ENCODE results near the gene PSME1.

PSME1 gene

DNA sequence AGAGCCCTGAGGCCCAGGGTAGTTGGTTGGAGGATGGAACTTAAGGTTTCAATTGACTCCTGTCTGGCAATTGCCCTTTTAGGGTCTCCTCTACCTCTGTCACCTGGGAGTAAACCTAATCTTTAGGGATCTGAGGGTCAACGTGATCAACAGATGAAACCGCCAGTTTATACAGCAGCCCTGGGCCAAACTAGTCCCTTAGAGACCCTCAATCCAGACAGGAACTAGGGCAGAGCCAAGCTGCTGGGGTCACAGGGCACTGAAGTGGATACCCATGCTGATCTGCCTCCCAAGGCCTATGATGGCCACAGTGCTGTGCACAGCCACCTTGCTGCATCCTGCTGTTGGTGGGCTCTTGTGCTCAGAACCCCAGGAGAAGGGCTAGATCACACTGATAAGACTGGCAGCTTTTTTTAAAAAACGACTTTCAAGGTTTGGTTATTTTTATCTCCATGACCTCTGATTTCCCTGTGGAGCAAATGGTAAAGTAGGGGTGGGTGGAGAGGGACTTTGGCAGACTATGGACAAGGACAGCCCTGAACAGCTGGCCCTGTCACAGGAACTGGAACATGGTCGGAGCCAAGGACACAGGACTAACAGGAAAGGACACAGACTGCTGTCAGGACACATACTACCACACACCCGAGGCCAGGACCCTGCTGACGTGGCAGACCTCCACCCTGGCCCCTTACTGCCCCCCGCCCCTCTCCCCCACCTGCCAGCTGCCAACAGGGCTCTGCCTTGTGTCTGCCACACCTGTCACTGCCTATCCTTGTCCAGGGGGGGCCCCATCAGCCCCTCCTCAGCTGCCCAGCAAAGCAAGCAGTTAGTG lies 5.1 kb upstream of the PSME1 start:
- no peak for DNase-seq

- no peak for DNase-seq
These were observed 4.4 kb upstream of the PSME1 start for GRCh38 chr14:24131549-24131966.

GRCh38 chr14:24132061-24132685 lies 3.8 kb upstream of the PSME1 start:
- DNase-seq: no peak

- no peak for DNase-seq
These were observed 3.0 kb upstream of the PSME1 start for GRCh38 chr14:24132976-24133375.

DNA sequence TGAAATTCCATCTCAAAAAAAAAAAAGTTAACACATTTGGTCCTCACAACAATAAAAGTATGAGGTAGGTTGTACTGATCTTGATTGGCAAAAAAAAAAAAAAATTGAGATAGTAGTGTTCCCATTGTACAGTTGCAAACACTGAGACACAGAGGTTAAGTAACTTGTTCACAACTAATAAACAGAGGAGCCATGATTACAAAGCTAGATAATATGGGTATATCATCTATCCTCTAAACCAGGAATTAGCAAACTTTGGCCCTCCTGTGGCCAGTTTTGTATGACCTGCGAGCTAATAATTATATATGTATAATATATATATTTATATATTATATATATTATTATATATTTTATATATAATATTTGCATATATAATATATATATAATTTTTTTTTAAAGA lies 2.3 kb upstream of the PSME1 start:
- DNase-seq: no peak

DNA sequence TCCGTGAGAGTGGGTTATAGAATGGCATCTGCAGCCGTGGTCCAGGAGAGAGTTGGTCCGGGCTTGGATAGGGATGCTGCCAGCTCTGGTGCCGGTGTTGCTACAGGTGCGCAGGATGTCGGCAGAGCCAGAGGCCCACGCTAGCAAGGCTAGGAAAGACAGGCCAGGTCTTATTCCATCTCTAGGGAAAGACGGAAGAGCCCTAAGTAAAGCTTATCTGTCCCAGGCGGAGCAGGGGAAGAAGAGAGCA lies 485 bp upstream of the PSME1 start:
- no peak for DNase-seq

DNA sequence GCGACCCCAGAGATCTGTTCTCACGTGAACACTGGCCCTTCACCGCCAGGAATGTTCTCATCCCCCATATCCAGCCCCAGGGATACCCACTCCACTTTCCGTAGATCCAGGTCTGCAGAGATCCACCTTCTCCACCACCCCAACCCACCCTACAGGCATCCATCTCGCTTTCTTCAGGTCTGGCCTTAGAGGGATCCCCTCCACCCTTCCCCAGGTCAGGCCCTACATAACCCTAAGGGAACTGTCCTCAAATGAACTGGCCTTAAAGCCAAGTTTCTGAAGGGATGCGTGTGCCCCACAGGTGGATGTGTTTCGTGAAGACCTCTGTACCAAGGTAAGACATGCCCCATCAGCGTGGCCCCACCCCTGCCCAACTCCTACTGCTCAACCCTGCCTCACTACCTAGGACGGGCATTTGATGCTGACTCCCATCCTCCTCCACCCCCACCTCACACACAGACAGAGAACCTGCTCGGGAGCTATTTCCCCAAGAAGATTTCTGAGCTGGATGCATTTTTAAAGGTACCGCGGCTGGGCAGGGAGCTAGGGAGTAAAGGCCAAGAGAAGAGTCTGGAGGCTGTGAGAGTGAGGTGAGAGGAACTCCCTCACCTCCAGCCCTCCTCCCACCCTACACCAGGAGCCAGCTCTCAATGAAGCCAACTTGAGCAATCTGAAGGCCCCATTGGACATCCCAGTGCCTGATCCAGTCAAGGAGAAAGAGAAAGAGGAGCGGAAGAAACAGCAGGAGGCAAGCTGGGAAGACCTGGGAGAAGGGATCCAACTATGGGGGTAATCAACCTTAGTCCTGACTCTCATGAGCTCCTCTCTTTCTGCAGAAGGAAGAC lies 912 bp downstream of the PSME1 start:
- DNase-seq: no peak

DNA sequence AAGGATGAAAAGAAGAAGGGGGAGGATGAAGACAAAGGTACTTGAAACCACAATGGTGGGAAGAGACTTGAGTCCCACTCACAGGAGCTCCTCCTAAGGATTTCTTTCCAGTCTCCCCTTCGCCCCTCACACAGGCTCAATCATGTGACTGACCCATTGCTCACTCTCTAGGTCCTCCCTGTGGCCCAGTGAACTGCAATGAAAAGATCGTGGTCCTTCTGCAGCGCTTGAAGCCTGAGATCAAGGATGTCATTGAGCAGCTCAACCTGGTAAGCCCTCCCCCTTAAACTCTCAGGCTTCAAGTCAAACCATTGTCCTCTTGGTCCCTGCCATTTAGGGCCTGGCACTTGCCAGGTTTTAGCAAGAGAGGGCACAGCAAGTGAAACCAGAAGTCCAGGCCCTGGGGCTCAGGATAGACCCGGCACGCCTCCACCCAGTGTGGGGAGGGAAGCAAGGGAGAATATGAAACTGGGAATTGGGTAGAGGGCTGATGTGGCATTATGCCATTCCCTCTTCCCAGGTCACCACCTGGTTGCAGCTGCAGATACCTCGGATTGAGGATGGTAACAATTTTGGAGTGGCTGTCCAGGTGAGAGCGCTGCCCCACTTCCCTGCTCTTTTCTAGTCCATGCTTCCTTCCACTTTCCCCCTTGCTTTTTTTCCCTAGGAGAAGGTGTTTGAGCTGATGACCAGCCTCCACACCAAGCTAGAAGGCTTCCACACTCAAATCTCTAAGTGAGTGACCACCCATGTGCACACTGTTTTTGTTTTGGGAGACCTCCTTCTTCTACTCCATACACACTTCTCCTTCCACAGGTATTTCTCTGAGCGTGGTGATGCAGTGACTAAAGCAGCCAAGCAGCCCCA lies 1.8 kb downstream of the PSME1 start:
- no peak for DNase-seq

GRCh38 chr14:24138396-24139271 lies 2.6 kb downstream of the PSME1 start:
- no peak for DNase-seq

- DNase-seq: no peak
These were observed 3.4 kb downstream of the PSME1 start for GRCh38 chr14:24139272-24139934.

DNA sequence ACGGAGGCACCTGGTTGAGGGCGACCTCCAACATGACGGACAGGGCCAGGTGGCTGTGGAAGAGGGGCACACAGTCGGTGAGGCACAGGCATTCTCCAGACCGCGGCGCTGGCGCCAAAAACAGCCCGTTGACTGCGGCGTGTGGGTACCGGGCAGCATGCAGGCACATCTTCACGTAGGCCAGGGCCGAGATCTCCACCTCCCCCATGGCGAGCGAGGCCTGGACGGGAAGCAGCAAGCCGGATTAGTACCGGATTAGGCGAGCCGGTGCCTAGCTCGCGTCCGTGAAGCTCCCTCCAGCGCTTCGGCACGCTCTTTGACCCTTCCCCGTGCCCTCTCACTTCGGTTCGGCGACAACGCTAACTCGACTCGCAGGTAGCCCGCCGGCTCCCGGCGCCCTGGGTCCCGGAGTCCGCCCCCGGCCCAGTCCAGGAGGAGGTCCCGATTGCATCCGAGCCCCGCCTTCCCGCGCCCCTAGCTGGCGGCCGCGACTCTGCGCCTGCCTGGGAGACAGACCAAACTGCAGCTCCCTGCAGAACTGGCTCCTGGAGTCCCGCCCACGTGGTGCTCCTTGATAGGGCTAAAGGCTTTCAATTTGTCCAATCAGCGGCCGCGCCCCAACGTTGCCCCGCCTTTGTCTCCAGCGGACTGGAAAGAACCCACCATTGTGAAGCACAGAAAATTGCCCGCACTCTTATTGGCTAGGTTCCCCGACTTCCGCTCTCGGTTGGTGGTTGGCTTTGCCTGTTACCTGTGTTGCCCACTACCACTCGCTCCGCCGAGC lies 5.3 kb downstream of the PSME1 start, which contains the start of gene EMC9:
TSS of gene EMC9 (minus strand) at position 495 of the 784 bp plus-strand sequence. CDS start at position 208, 287 bp downstream.
- peak; percentile 99 to 100 for DNase-seq

- DNase-seq: no peak
These were observed 7.5 kb downstream of the PSME1 start for GRCh38 chr14:24143511-24143910.

GRCh38 chr14:24144451-24144850 lies 8.5 kb downstream of the PSME1 start:
- no peak for DNase-seq

DNA sequence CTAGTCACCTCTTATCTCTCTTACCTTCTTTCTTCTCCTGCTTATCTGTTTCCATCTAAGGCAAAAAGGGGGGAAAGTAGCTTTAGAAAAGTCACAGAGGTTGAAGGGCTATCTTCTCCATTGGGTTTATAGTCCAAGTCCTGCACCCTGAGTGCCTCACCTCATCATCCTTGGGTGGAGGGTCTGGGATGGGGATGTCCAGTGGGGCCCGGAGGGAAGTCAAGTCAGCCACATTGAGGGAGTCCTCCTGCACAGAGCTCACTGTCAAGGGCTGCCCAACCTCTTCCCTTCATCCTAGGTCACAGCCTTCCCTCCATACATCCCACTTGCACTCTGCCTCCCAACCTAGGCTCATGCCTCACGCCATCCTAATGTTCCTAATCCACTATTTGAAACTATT lies 9.2 kb downstream of the PSME1 start:
- no peak for DNase-seq

DNA sequence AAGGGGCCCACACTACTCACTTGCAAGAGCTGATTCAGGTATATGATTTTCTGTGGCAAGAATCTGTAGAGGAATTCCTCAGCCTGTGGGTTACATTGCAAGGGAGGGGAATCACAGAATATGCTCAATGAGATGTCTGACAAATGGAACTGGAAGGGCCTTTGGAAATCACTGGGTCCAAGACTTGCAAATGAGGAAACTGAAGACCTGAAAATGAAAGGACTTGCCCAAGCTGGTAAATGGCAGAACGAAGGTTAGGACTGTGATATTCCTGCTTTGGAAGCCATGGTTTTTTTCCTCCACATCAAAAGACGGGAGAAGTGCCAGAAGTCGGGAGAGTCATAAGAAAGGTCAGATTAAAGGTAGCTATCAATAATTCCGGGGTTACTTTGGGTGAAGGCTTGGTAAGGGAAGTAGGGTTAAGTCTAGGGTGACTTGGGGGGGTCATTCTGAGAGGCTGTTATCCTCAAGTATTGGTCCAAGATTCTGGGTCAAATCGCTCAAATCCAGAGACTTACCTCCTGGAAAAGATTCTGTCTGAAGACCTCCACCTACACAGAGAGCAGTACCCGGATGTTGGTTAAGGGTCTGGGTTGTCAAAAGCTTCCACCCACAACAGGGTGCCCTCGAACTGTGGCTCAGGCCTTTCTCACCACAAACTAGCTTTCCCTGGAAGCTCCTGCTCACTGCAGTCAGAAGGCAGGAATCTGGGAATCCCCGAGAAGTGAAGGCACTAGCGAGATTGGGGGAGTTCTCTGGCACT lies 9.9 kb downstream of the PSME1 start:
- DNase-seq: no peak

GRCh38 chr14:24146453-24146977 lies 10.5 kb downstream of the PSME1 start, which contains the start of gene PSME2:
Gene PSME2 (minus strand): TSS chr14:24146610. CDS start chr14:24146581, 29 bp downstream.
- peak; percentile 96 to 98 for DNase-seq

DNA sequence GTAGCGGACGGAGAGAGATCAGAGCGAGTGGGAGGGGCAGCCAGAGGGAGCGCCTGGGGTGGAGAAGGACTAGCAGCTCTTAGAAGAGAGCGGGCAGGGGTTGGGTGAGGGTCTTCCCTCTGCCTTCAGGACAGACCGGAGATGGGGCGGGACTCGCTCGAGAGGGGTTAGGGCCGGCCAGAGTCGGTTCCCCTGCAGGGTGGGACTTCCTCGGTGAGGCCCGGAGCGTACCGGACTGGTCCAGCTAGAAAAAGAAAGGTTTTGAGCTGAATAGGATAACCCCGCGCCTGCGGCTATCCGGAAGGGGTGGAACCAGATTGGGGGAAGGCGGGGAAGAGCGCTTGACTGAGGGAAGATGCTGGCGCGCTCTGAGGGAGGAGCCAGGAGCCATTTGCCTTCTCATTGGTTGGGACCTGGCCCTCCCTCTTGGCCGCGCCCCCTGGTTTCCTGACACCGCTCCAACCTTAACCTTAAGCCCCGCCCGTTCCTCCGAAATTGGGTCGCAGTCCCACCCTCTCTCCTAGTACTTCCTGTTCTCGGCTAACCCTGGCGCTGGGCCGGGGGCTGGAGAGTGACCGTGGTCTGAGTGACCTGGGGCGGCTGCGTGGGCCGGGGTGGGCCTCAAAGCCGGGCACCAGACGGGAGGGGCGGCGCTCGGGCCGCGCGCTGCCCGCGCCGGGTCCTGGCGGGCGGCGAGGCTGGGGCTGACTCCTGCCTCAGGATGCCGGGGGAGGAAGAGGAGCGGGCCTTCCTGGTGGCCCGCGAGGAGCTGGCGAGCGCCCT lies 11.2 kb downstream of the PSME1 start, which contains the start of gene RNF31:
TSS of gene RNF31 (plus strand) at position 521 of the 783 bp plus-strand sequence. CDS start at position 722, 201 bp downstream.
- peak; percentile 97 to 99 for DNase-seq
